H1 (cell line): Measurements from ENCODE around the gene OR1C1. TPM values are rescaled to one million over a fixed set of nuclear protein-coding genes. Genes with fewer than 3 reads are reported as not detected.

ENCODE experiments used
- CTCF ChIA-PET: fragments of 300-600 bp; sonication (Branson Sonifier 250); formaldehyde crosslinking; loops from one replicate; lab custom pipeline; 2021; ENCODE audit not compliant: partially characterized antibody; lab: Charles Lee
- POLR2A ChIA-PET: fragments of 300-600 bp; sonication (Branson Sonifier 250); formaldehyde crosslinking; loops from one replicate; lab custom pipeline; 2021; ENCODE audit warnings: inconsistent platforms; ENCODE audit not compliant: partially characterized antibody; lab: Charles Lee
- DNase-seq, 2 experiments: peaks; one replicate each; pipeline versions ENCODE4 v3.0.0 to v3.0.0-alpha.2; 2010 to 2022; ENCODE audit warnings: low spot score in 2 of 2, low read depth in 1 of 2, mixed read lengths in 1 of 2
- FAIRE-seq: peaks from 2 replicates; lab custom pipeline; 2011; peaks lifted over from hg19 to GRCh38; lab: Jason Lieb, UNC
- H2AFZ ChIP-seq: 2 replicates; pipeline ENCODE4 v1.8.1; 2012; ENCODE audit warnings: low read length, inconsistent platforms
- H2AK5ac ChIP-seq: 2 replicates; pipeline ENCODE4 v1.6.1; 2013; ENCODE audit warnings: low read depth, low read length
- H2BK120ac ChIP-seq: replicated peaks from 2 replicates; pipeline ENCODE3; 2013; ENCODE audit warnings: low read depth, low read length, inconsistent platforms
- H2BK12ac ChIP-seq: 2 replicates; pipeline ENCODE4 v1.6.1; 2013; ENCODE audit warnings: low read depth, low read length
- H2BK15ac ChIP-seq: 2 replicates; pipeline ENCODE4 v1.6.1; 2013; ENCODE audit warnings: low read length
- H2BK20ac ChIP-seq: 2 replicates; pipeline ENCODE4 v1.6.1; 2013; ENCODE audit warnings: low read length
- H2BK5ac ChIP-seq: 2 replicates; pipeline ENCODE4 v1.6.1; 2013; ENCODE audit warnings: low read depth, low read length
- H3K14ac ChIP-seq: 2 replicates; pipeline ENCODE4 v1.6.1; 2013; ENCODE audit warnings: inconsistent platforms; ENCODE audit not compliant: insufficient read length
- H3K18ac ChIP-seq: 2 replicates; pipeline ENCODE4 v1.6.1; 2013; ENCODE audit warnings: low read length; ENCODE audit errors: extremely low read depth
- H3K23ac ChIP-seq: 2 replicates; pipeline ENCODE4 v1.6.1; 2013; ENCODE audit warnings: inconsistent platforms; ENCODE audit not compliant: insufficient read length
- H3K23me2 ChIP-seq: 2 replicates; pipeline ENCODE4 v1.6.1; 2013; ENCODE audit warnings: low read depth, low read length
- H3K27ac ChIP-seq: 2 replicates; pipeline ENCODE4 v1.6.1; 2011; ENCODE audit warnings: low read depth, low read length, inconsistent platforms
- H3K27me3 ChIP-seq, 4 experiments: replicated peaks in 1 of 4; 1 replicate in 1 of 4; 2 replicates in 3 of 4; pipeline versions ENCODE4 v1.6.1 to v1.8.1; 2011 to 2013; ENCODE audit warnings: low read length in 3 of 4, mild to moderate bottlenecking in 3 of 4, inconsistent platforms in 2 of 4, mixed read lengths in 2 of 4, moderate library complexity in 1 of 4; ENCODE audit not compliant: control insufficient read depth in 3 of 4, insufficient read depth in 3 of 4; ENCODE audit errors: extremely low read depth in 1 of 4
- H3K36me3 ChIP-seq, 4 experiments: 2 replicates each; pipeline versions ENCODE4 v1.6.1 to v1.8.1; 2011 to 2013; ENCODE audit warnings: mild to moderate bottlenecking in 4 of 4, low read length in 3 of 4, moderate library complexity in 2 of 4, control low read depth in 1 of 4, inconsistent platforms in 1 of 4; ENCODE audit not compliant: insufficient read depth in 4 of 4, control insufficient read depth in 2 of 4
- H3K4ac ChIP-seq: replicated peaks from 2 replicates; pipeline ENCODE3; 2013; ENCODE audit warnings: low read length, low read depth, mixed read lengths, inconsistent platforms; ENCODE audit not compliant: insufficient read length
- H3K4me1 ChIP-seq, 4 experiments: replicated peaks in 1 of 4; 1 replicate in 1 of 4; 2 replicates in 3 of 4; pipeline versions ENCODE4 v1.6.1 to v1.8.1; 2011 to 2013; ENCODE audit warnings: low read length in 3 of 4, inconsistent platforms in 2 of 4, mixed read lengths in 1 of 4; ENCODE audit not compliant: insufficient read depth in 4 of 4, control insufficient read depth in 3 of 4
- H3K4me2 ChIP-seq, 2 experiments: 2 replicates each; pipeline versions ENCODE4 v1.6.1 to v1.8.1; 2011 to 2013; ENCODE audit warnings: low read depth in 2 of 2, low read length in 2 of 2, control low read depth in 1 of 2, inconsistent platforms in 1 of 2, mild to moderate bottlenecking in 1 of 2; ENCODE audit not compliant: insufficient read depth in 1 of 2
- H3K4me3 ChIP-seq, 4 experiments: fragments of 200-600, 300-600 bp in 1 of 4; sonication (generic), shearing (Covaris generic), sonication (Bioruptor Twin) in 1 of 4; 2 replicates each; pipeline versions ENCODE4 v1.5.1 to v1.8.1; 2011 to 2016; ENCODE audit warnings: low read length in 4 of 4, low read depth in 3 of 4, control low read depth in 2 of 4, inconsistent platforms in 2 of 4, mild to moderate bottlenecking in 2 of 4, mixed read lengths in 1 of 4, moderate library complexity in 1 of 4; ENCODE audit not compliant: insufficient read depth in 2 of 4; ENCODE audit errors: extremely low read depth in 1 of 4
- H3K56ac ChIP-seq: replicated peaks from 2 replicates; pipeline ENCODE3; 2013; ENCODE audit warnings: low read depth, mild to moderate bottlenecking, mixed read lengths, low read length, inconsistent platforms; ENCODE audit not compliant: insufficient read length
- H3K79me1 ChIP-seq: 2 replicates; pipeline ENCODE4 v1.6.1; 2013; ENCODE audit warnings: low read depth, low read length, control low read depth
- H3K79me2 ChIP-seq, 2 experiments: 2 replicates each; pipeline versions ENCODE4 v1.6.1 to v1.8.1; 2012 to 2013; ENCODE audit warnings: low read length in 2 of 2, mild to moderate bottlenecking in 2 of 2, inconsistent platforms in 1 of 2; ENCODE audit not compliant: insufficient read depth in 2 of 2, control insufficient read depth in 1 of 2
- H3K9ac ChIP-seq, 4 experiments: replicated peaks in 1 of 4; 1 replicate in 1 of 4; 2 replicates in 3 of 4; pipeline versions ENCODE4 v1.6.1 to v1.8.1; 2011 to 2013; ENCODE audit warnings: low read depth in 3 of 4, low read length in 3 of 4, control low read depth in 2 of 4, mild to moderate bottlenecking in 2 of 4, moderate library complexity in 2 of 4, inconsistent platforms in 1 of 4; ENCODE audit errors: extremely low read depth in 1 of 4
- H3K9me3 ChIP-seq, 2 experiments: 2 replicates each; pipeline versions ENCODE4 v1.6.1 to v1.8.1; 2012 to 2013; ENCODE audit warnings: mild to moderate bottlenecking in 2 of 2, moderate library complexity in 2 of 2, control low read depth in 1 of 2, inconsistent platforms in 1 of 2, low read depth in 1 of 2, low read length in 1 of 2, mixed read lengths in 1 of 2; ENCODE audit not compliant: insufficient read depth in 2 of 2
- H4K20me1 ChIP-seq, 2 experiments: replicated peaks in 1 of 2; 2 replicates each; pipeline versions ENCODE3 to v1.8.1; 2011 to 2013; ENCODE audit warnings: inconsistent platforms in 2 of 2, low read length in 2 of 2, mild to moderate bottlenecking in 1 of 2; ENCODE audit not compliant: insufficient read depth in 2 of 2, control insufficient read depth in 1 of 2
- H4K5ac ChIP-seq: 2 replicates; pipeline ENCODE4 v1.6.1; 2013; ENCODE audit warnings: low read length, low read depth, mixed read lengths, inconsistent platforms; ENCODE audit not compliant: insufficient read length
- H4K8ac ChIP-seq: 2 replicates; pipeline ENCODE4 v1.8.0; 2013; ENCODE audit warnings: mild to moderate bottlenecking, moderate library complexity, low read length, inconsistent platforms; ENCODE audit not compliant: insufficient read depth; ENCODE audit errors: extremely low read depth
- H4K91ac ChIP-seq: replicated peaks from 2 replicates; pipeline ENCODE3; 2013; ENCODE audit warnings: low read length, mixed read lengths, inconsistent platforms; ENCODE audit not compliant: insufficient read length
- NRF1 ChIP-seq: IDR thresholded peaks from 2 replicates; pipeline ENCODE4 v1.6.1; 2011; ENCODE audit warnings: mild to moderate bottlenecking, low read depth, low read length, improper control_type of control experiment
- WGBS, 2 experiments: shearing (Covaris generic) in 1 of 2; methylation state at CpG; one replicate each; pipeline versions ENCODE4 v1.1.6 to v1.1.7; 2013 to 2015; ENCODE audit warnings: low lambda C conversion rate in 2 of 2, mixed read lengths in 2 of 2, inconsistent platforms in 1 of 2, low coverage in 1 of 2, missing lambda C conversion rate in 1 of 2; ENCODE audit not compliant: insufficient replicate concordance in 2 of 2, insufficient coverage in 1 of 2, insufficient read length in 1 of 2; ENCODE audit errors: extremely low coverage in 1 of 2, missing lambda C conversion rate in 1 of 2; 5-methylcytosine and 5-hydroxymethylcytosine counted together
- polyA plus RNA-seq, 7 experiments: library from polyadenylated mRNA; depleted of rRNA in 3 of 7; stranded (reverse) in 5 of 7; unstranded in 2 of 7; fragments of >200 nt in 5 of 7; fragments of 200-250 nt in 2 of 7; gene quantifications; 1 replicate in 5 of 7; 2 replicates in 1 of 7; 4 replicates in 1 of 7; pipeline versions ENCODE4 v1.2.1 to v1.2.3, GENCODE V29; 2011 to 2013; ENCODE audit warnings: missing spikeins in 2 of 7, mixed read lengths in 2 of 7
- total RNA-seq: library from RNA; stranded (reverse); fragmentation: NEBNext Ultra II Directional; extraction: Animal tissue kit (Norgen Biotek cat#: 25700); gene quantifications from 2 replicates; pipeline ENCODE4 v1.2.1, GENCODE V29; 2021
- TF ChIP-seq, protein P1 (sequence below): IDR thresholded peaks from 2 replicates; pipeline ENCODE4 v1.6.1; 2011; ENCODE audit warnings: low read length, improper control_type of control experiment
- TF ChIP-seq, protein P2 (sequence below): IDR thresholded peaks from 2 replicates; pipeline ENCODE4 v1.6.1; 2012; ENCODE audit warnings: low read length, inconsistent platforms

Gene OR1C1
- total and polyA plus RNA-seq, 2 of the 8 experiments (the other 6 are each of a cell fraction or from before 2014, with no cell fraction given) = not detected

DNA sequence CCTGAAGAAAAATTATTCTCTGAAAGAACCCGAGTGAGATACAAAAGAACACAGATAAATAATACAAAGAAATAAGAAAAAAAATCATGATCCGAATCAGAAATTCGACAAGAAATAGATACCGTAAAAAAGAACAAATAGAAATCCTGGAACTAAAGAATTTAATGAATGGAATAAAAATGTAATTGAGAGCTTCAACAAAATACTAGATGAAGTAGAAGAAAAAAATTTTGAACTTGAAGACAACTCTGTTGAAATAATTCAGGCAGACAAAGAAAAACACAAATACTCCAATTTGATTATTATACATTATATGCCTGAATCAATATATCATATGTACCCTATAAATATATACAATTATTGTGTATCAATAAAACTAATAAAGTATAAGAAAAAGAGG, 39.1 kb downstream of the OR1C1 start:
- Histone ChIP-seq H3K27ac (no peak overlapping the region), H2BK15ac (no peak overlapping the region), H3K9me3 (peaks cover 37 to 49% of the 10 kb centered on the region in 2 experiments), H3K9ac (no peak overlapping the region), H3K79me1 (no peaks in the 10 kb centered on the region), H3K4ac (no peak overlapping the region), H4K5ac (no peak overlapping the region), H2AFZ (no peak overlapping the region), H2BK120ac (no peak overlapping the region), H3K23me2 (no peaks in the 10 kb centered on the region), H4K8ac (no peak overlapping the region), H3K56ac (no peak overlapping the region), H4K91ac (no peak overlapping the region), H3K27me3 (no peaks in the 10 kb centered on the region), H2BK12ac (no peak overlapping the region), H3K14ac (no peak overlapping the region), H3K4me2 (no peak overlapping the region), H3K4me1 (no peaks in the 10 kb centered on the region), H3K23ac (no peak overlapping the region), H3K18ac (no peak overlapping the region), H2BK5ac (no peak overlapping the region), H2BK20ac (no peak overlapping the region), H3K36me3 (no peaks in the 10 kb centered on the region), H2AK5ac (no peak overlapping the region), H4K20me1 (no peaks in the 10 kb centered on the region), H3K4me3 (no peak overlapping the region)
- no peak for DNase-seq
- WGBS, 2 experiments = 74% methylated on average over 4 of the region's 4 CpGs; no CpG with 5 or more reads in 1 of the 2 experiments
- no peak for FAIRE-seq
- CTCF ChIA-PET = no interaction called here
- POLR2A ChIA-PET = no interaction called here
- TF ChIP-seq, protein P1, sequence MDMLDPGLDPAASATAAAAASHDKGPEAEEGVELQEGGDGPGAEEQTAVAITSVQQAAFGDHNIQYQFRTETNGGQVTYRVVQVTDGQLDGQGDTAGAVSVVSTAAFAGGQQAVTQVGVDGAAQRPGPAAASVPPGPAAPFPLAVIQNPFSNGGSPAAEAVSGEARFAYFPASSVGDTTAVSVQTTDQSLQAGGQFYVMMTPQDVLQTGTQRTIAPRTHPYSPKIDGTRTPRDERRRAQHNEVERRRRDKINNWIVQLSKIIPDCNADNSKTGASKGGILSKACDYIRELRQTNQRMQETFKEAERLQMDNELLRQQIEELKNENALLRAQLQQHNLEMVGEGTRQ = no peak
- TF ChIP-seq, protein P2, sequence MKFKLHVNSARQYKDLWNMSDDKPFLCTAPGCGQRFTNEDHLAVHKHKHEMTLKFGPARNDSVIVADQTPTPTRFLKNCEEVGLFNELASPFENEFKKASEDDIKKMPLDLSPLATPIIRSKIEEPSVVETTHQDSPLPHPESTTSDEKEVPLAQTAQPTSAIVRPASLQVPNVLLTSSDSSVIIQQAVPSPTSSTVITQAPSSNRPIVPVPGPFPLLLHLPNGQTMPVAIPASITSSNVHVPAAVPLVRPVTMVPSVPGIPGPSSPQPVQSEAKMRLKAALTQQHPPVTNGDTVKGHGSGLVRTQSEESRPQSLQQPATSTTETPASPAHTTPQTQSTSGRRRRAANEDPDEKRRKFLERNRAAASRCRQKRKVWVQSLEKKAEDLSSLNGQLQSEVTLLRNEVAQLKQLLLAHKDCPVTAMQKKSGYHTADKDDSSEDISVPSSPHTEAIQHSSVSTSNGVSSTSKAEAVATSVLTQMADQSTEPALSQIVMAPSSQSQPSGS = no peak
- TF ChIP-seq NRF1 = no peak
- TF ChIP-seq, all 59 proteins: peak for 0
- no peaks in the 10 kb centered on the region for H3K79me2 ChIP-seq
